Stimulated activated CD8-positive, alpha-beta memory T cell treated with anti-CD3 and anti-CD28 coated beads, Interleukin-4, amount 100 ng/mL, for 48 hours (primary cell): Measurements from ENCODE around the gene STRN3.
"Not testable (repeated sequence)": the region's sequence is repeated elsewhere in the genome, so short reads cannot be mapped to it uniquely, and the experiment has no call there.

Experiments used
- DNase-seq: peaks from one replicate; pipeline ENCODE4 v3.0.0-alpha.2; 2020

STRN3 gene

DNA sequence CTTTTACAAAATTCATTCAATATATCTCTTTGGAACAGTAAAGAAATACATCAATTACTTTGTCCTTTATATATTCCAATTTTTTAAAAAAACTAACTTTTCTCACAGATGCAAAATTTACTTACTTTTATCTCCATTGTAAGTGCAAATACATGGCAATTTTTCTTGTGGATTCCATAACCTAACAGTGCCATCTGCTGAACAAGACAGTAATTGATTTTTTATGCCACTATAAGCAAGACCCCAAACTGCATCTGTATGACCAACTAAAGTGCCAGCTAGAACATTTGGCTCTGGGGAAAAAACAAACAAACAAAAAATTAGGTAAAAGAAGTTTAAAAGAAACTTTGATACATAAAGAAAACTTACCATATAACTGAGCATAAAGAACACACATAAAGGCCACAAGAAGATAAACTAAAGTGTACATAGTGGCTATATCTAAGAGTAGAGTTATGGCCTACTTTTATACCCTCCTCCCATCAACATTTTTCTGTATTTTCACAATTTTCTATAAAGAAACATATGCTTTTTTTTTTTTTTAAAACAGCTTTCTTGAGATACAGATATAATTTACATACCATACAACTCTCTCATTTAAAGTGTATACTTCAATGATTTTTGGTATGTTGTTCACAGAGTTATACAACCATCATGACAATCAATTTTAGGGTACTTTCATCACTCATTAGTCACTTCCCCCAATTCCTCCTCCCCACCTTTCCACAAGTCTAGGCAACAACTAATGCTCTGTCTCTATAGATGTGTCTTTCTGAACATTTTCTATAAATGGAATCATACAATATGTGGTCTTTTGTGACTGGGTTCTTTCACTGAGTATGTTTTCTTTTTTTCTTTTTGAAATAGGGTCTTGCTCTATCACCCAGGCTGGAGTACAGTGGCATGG, 119.2 kb downstream of the STRN3 start:
- no peak for DNase-seq

DNA sequence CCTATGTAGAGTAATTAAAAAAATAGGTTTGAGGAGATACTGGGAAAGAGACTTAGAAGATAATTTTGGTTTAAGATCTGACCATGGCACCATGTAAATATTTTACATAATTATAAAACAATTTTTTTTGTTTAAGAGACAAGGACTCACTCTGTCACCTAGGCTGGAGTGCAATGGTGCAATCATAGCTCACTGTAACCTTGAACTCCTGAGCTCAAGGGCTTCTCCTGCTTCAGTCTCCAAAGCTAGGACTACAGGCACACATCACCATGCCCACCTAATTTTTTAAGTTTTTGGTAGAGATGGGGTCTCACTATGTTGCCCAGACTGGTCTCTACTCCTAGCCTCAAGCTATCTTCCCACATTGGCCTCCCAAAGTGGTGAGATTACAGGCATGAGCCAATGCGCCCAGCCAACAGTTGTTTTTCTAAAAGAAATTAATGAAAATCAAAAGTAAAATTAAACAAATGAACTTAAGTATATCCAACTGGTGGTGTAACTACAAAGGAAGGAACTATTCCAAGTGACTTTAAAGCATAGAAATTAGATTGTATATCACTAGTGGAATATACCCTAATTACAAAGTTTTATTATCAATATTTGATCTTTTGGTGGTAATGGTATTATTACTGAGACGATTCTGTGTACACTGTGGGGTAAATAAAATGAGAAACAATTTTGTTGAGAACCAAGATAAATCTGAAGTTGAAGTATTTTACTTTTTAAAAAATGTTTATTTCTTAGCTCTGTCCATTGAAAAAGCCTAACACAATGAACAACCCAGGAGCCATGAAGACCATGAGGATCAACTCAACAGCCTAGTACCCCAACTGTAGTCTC, 122.7 kb downstream of the STRN3 start:
- DNase-seq, result no peak

- DNase-seq, result not testable (repeated sequence)
Observed at GRCh38 chr14:30897121-30897520, 129.1 kb downstream of the STRN3 start.

- DNase-seq, result no peak
Observed at GRCh38 chr14:30896435-30896834, 129.7 kb downstream of the STRN3 start.

DNA sequence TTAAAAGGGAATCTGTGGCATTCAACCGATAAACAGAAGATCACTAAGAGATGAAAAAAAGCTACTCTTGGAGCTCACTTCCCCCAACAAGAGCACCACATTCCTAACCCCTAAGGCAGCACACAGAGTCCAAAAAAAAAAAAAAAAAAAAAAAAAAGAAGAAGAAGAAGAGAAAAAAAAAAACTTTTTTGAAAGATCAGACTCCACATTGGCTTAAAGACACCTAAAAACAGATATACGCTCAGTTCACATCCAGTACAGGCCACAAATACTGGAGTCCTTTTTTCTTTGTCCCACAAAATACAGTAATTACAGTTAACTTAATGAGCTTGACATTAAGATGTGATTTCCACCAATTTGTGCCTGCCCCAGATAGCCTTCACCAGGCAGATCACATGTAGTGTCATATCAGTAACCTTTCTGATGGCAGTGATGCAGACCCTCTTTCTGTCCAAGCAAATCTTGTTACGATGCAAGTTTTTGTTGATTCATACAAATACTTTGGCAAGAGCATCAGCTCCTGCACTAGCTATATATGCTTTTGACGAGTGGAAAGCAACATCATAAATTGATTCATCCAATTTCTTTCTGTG, 131.2 kb downstream of the STRN3 start:
- no peak for DNase-seq

- no peak for DNase-seq
Observed at GRCh38 chr14:30893819-30894218, 132.4 kb downstream of the STRN3 start.

DNA sequence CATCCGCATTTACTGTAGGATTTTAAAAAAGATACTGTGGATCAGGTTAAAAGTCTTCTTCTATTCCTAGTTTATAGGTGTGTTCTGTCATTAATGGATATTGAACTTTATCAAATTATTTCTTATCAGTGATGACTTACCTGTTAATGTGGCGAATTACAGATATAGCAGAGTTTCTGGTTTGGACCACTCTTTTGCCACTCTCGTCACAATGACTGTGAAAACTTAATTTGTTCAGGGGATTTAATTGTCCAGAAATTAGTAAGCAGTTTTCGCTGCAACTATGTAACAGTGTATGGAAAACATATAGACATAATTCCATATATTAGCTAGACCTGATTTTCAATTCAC, 137.0 kb downstream of the STRN3 start:
- no peak for DNase-seq

GRCh38 chr14:30888480-30889243, 137.5 kb downstream of the STRN3 start:
- DNase-seq, result no peak

- no peak for DNase-seq
Observed at GRCh38 chr14:30885840-30886740, 140.1 kb downstream of the STRN3 start.

GRCh38 chr14:30884901-30885300, 141.3 kb downstream of the STRN3 start:
- no peak for DNase-seq

GRCh38 chr14:30883508-30884294, 142.5 kb downstream of the STRN3 start:
- DNase-seq, result no peak

GRCh38 chr14:30882431-30882830, 143.7 kb downstream of the STRN3 start:
- DNase-seq, result no peak

DNA sequence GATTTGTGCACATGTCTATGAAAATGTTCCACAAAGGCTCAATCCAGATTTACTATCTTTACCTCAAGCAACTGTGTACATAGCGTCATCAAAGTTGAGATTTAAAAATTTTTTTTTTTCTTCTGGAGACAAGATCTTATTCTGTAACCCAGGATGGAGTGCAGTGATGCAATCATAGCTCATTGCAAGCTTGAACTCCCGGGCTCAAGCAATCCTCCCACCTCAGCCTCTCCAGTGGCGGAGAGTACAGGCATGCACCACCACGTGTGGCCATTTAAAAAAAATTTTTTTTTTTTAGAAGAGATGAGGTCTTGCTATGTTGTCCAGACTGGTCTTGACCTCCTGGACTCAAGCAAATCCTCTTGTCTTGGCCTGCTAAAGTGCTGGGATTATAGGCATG, 149.5 kb downstream of the STRN3 start:
- no peak for DNase-seq

GRCh38 chr14:30875788-30876053, 150.5 kb downstream of the STRN3 start:
- DNase-seq, result no peak

- peak; percentile 38 for DNase-seq
Observed at GRCh38 chr14:30874999-30875787, 151.0 kb downstream of the STRN3 start.

GRCh38 chr14:30874120-30874998, 151.8 kb downstream of the STRN3 start, which contains the start of gene COCH:
COCH (plus strand) TSS chr14:30874559; CDS start chr14:30874939, 380 bp downstream.
- DNase-seq, result peak; percentile 52

DNA sequence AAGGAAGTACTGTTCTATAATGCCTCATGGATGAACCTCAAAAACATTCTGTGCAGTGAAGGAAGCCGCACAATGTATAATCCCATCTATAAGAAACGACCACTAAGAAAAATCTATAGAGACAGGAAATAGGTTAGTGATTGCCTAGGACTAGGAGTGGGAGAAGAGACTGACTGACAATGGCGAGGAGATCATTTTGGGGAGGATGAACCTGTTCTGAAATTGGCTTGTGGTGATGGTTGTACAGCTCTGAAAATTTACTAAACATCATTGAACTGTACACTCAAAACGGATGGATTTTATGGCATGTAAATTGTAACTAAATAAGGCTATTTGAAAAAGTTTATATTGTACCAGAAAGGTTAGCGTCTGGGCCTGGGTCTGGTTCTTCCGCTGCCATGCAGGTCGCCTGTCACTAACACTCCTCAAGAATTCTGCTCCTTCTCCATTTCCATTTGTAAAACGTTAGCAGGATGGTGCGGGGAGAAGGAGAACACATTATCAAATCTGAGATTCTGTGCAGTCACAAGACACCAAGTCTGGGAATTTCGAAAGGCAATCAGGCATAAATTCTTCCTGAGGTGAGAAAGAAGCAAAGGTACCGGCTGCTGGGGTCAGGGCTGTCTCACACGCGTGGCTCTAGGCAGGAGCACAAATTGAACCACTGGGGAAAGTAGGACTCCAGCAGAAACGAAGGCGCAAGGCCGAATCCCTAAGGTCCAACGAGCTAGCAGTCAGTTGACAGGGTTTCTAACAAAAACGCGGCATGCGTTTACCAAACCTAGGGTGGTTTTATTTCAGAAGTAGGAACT, 152.7 kb downstream of the STRN3 start:
- no peak for DNase-seq

GRCh38 chr14:30872602-30873001, 153.6 kb downstream of the STRN3 start:
- no peak for DNase-seq
